ENCODE measurements around the gene GCN1. TPM values are rescaled to one million over a fixed set of nuclear protein-coding genes. Genes with fewer than 3 reads are reported as not detected.

The GCN1 gene
- total RNA-seq, 1 donor from 2014 or later: 123 TPM

DNA sequence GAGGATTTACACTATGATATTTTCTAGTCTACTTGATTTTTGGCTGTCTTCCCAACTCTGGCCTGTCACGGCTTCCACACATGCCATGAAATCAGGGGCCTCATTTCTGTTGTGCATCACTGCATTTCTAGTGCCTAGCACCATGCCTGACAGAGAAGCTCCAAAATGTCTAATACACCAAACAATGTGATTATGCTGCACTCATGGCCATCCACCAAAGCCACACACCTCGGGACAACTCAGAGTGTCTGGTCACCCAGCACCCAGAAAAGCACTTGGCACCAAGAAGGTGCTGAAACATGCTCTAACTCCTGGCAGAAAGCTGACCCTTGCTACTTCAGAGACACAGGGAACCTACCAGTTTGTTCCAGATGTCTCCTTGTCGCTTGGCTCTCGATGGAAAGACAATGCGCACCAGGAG, 11.3 kb downstream of the GCN1 start:
- peaks cover 86% of the 10 kb centered on the region for H4K20me1 ChIP-seq (ENCODE audit: insufficient read depth, low read length)
- H3K79me2 ChIP-seq (ENCODE audit: insufficient read depth, low read length): peaks cover 72% of the 10 kb centered on the region
- FAIRE-seq: no peak

DNA sequence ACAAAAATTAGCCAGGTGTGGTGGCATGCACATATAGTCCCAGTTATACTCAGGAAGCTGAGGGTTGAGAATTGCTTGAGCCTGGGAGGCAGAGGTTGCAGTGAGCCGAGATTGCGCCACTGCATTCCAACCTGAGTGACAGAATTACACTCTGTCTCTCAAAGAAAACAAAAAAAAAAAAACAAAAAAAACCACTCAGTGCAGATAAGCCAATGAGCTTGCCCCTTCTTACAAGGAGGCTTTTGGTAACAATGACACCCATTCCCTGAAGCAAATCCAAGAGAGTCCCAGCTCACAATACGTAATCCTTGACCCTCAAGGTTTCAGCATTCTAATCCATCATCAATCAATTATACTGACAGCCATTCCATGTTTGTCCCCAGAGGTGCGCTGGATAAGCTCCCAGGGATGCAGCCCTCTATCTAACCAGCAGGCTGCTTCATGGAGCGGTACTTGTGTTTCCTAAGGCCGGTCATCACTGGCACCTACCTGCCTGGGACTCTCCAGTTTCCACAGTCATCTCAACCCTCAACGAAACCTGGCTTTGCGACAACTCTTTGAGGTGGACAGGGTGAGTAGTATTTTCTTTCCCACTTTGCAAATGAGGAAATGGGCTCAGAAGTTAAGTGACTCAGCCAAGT, 12.4 kb downstream of the GCN1 start:
- Histone ChIP-seq H2AFZ (ENCODE audit: low read depth, low read length) (no peak overlapping the region), H3K4me3 (ENCODE audit: insufficient read depth, low read depth, low read length) (peak overlapping the region; percentile 16), H3K27me3 (ENCODE audit: insufficient read depth, low read length) (no peaks in the 10 kb centered on the region), H3K9me3 (ENCODE audit: insufficient read depth, low read depth, low read length) (no peaks in the 10 kb centered on the region), H3K9ac (ENCODE audit: low read length) (peak overlapping the region; percentile 29), H3K27ac (ENCODE audit: low read depth, low read length) (peak overlapping the region; percentile 32), H3K36me3 (ENCODE audit: insufficient read depth, low read length) (peaks cover 59% of the 10 kb centered on the region), H4K20me1 (ENCODE audit: insufficient read depth, low read length) (peaks cover 83% of the 10 kb centered on the region), H3K79me2 (ENCODE audit: insufficient read depth, low read length) (peaks cover 68% of the 10 kb centered on the region), H3K4me2 (ENCODE audit: low read length) (peak overlapping the region; percentile 51), H3K4me1 (ENCODE audit: insufficient read depth, low read length) (peaks cover 14% of the 10 kb centered on the region)
- DNase-seq (ENCODE audit: low read depth) (peak; percentile 72), FAIRE-seq (no peak)
- H3K36me3 Mint-ChIP-seq (ENCODE audit: low read depth, unreplicated experiment): peaks cover 36% of the 10 kb centered on the region
- no peaks in the 10 kb centered on the region for H3K9me3 Mint-ChIP-seq (ENCODE audit: unreplicated experiment)
- H3K27me3 Mint-ChIP-seq (ENCODE audit: low read depth, unreplicated experiment): no peaks in the 10 kb centered on the region
- no peak overlapping the region for H3K4me3 Mint-ChIP-seq (ENCODE audit: unreplicated experiment)
- H3K4me1 Mint-ChIP-seq (ENCODE audit: low read depth, unreplicated experiment): peaks cover 16% of the 10 kb centered on the region
- TF ChIP-seq EZH2 (IDR thresholded peaks at IDR 0.05; ENCODE audit: insufficient read depth, low read length): no peak
- TF ChIP-seq, protein P1, sequence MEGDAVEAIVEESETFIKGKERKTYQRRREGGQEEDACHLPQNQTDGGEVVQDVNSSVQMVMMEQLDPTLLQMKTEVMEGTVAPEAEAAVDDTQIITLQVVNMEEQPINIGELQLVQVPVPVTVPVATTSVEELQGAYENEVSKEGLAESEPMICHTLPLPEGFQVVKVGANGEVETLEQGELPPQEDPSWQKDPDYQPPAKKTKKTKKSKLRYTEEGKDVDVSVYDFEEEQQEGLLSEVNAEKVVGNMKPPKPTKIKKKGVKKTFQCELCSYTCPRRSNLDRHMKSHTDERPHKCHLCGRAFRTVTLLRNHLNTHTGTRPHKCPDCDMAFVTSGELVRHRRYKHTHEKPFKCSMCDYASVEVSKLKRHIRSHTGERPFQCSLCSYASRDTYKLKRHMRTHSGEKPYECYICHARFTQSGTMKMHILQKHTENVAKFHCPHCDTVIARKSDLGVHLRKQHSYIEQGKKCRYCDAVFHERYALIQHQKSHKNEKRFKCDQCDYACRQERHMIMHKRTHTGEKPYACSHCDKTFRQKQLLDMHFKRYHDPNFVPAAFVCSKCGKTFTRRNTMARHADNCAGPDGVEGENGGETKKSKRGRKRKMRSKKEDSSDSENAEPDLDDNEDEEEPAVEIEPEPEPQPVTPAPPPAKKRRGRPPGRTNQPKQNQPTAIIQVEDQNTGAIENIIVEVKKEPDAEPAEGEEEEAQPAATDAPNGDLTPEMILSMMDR (IDR thresholded peaks at IDR 0.05; ENCODE audit: insufficient read depth, low read depth, low read length): no peak
- peak overlapping the region; percentile 48 for H3K27ac Mint-ChIP-seq (ENCODE audit: unreplicated experiment)

More for the DNA sequence above, 11.3 kb downstream of the GCN1 start:
- TF ChIP-seq, protein P1 (IDR thresholded peaks at IDR 0.05; ENCODE audit: insufficient read depth, low read depth, low read length): no peak
- TF ChIP-seq EZH2 (IDR thresholded peaks at IDR 0.05; ENCODE audit: insufficient read depth, low read length): no peak
- Mint-ChIP-seq H3K9me3 (ENCODE audit: unreplicated experiment) (no peaks in the 10 kb centered on the region), H3K4me1 (ENCODE audit: low read depth, unreplicated experiment) (peaks cover 16% of the 10 kb centered on the region), H3K4me3 (ENCODE audit: unreplicated experiment) (no peak overlapping the region), H3K36me3 (ENCODE audit: low read depth, unreplicated experiment) (peaks cover 25% of the 10 kb centered on the region), H3K27ac (ENCODE audit: unreplicated experiment) (peak overlapping the region; percentile 38), H3K27me3 (ENCODE audit: low read depth, unreplicated experiment) (no peaks in the 10 kb centered on the region)
- Histone ChIP-seq H3K27me3 (ENCODE audit: insufficient read depth, low read length) (no peaks in the 10 kb centered on the region), H3K36me3 (ENCODE audit: insufficient read depth, low read length) (peaks cover 51% of the 10 kb centered on the region), H3K4me3 (ENCODE audit: insufficient read depth, low read depth, low read length) (no peak overlapping the region), H3K4me2 (ENCODE audit: low read length) (peak overlapping the region; percentile 51), H3K9me3 (ENCODE audit: insufficient read depth, low read depth, low read length) (no peaks in the 10 kb centered on the region), H3K9ac (ENCODE audit: low read length) (peak overlapping the region; percentile 29), H2AFZ (ENCODE audit: low read depth, low read length) (no peak overlapping the region), H3K27ac (ENCODE audit: low read depth, low read length) (no peak overlapping the region), H3K4me1 (ENCODE audit: insufficient read depth, low read length) (peaks cover 14% of the 10 kb centered on the region)
- DNase-seq (ENCODE audit: low read depth): peak; percentile 27

DNA sequence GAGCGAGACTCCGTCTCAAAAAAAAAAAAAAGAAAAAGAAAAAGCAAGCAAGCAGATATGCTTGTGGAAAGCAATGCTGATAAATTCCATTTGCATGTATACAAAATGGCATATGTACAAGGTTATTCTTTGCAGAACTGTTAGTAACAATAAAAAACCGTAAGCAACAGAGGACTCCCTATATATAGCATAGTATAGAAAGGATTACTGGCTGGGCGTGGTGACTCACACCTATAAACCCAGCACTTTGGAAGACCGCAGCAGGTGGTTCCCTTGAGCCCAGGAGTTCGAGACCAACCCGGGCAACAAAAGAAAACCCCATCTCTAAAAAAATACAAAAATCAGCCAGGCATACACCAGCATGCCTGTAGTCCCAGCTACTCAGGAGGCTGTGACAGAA, 13.5 kb downstream of the GCN1 start:
- FAIRE-seq: no peak
- Mint-ChIP-seq H3K4me1 (ENCODE audit: low read depth, unreplicated experiment) (peaks cover 16% of the 10 kb centered on the region), H3K27ac (ENCODE audit: unreplicated experiment) (no peak overlapping the region), H3K9me3 (ENCODE audit: unreplicated experiment) (no peaks in the 10 kb centered on the region), H3K4me3 (ENCODE audit: unreplicated experiment) (no peak overlapping the region), H3K36me3 (ENCODE audit: low read depth, unreplicated experiment) (peaks cover 38% of the 10 kb centered on the region), H3K27me3 (ENCODE audit: low read depth, unreplicated experiment) (no peaks in the 10 kb centered on the region)
- H3K9me3 ChIP-seq (ENCODE audit: insufficient read depth, low read depth, low read length): no peaks in the 10 kb centered on the region
- peaks cover 84% of the 10 kb centered on the region for H4K20me1 ChIP-seq (ENCODE audit: insufficient read depth, low read length)
- no peaks in the 10 kb centered on the region for H3K27me3 ChIP-seq (ENCODE audit: insufficient read depth, low read length)
- H3K4me3 ChIP-seq (ENCODE audit: insufficient read depth, low read depth, low read length): no peak overlapping the region
- peaks cover 57% of the 10 kb centered on the region for H3K36me3 ChIP-seq (ENCODE audit: insufficient read depth, low read length)
- peaks cover 61% of the 10 kb centered on the region for H3K79me2 ChIP-seq (ENCODE audit: insufficient read depth, low read length)
- no peak overlapping the region for H3K9ac ChIP-seq (ENCODE audit: low read length)
- H3K4me1 ChIP-seq (ENCODE audit: insufficient read depth, low read length): peaks cover 14% of the 10 kb centered on the region
- no peak for DNase-seq (ENCODE audit: low read depth)
- H2AFZ ChIP-seq (ENCODE audit: low read depth, low read length): no peak overlapping the region
- TF ChIP-seq, protein P1 (IDR thresholded peaks at IDR 0.05; ENCODE audit: insufficient read depth, low read depth, low read length): no peak
- H3K27ac ChIP-seq (ENCODE audit: low read depth, low read length): no peak overlapping the region
- H3K4me2 ChIP-seq (ENCODE audit: low read length): no peak overlapping the region
